MM.1S (cell line): ENCODE measurements around the gene PGS1.

Experiments used
- EZH2 ChIP-seq: fragments of 300-600 bp; sonication (generic); optimal IDR thresholded peaks from 2 replicates; pipeline ENCODE3; 2017; ENCODE audit warnings: low read depth, mild to moderate bottlenecking, antibody characterized with exemption, low read length, mixed read lengths
- EZH2phosphoT487 ChIP-seq: fragments of 300-600 bp; sonication (generic); IDR thresholded peaks from 2 replicates; pipeline ENCODE4 v1.6.1; 2018; ENCODE audit warnings: antibody characterized with exemption, low read length
- TF ChIP-seq, protein P1 (sequence below): fragments of 300-600 bp; sonication (generic); IDR thresholded peaks from 2 replicates; pipeline ENCODE4 v1.5.1; 2016; ENCODE audit warnings: antibody characterized with exemption, low read length, mixed read lengths

DNA sequence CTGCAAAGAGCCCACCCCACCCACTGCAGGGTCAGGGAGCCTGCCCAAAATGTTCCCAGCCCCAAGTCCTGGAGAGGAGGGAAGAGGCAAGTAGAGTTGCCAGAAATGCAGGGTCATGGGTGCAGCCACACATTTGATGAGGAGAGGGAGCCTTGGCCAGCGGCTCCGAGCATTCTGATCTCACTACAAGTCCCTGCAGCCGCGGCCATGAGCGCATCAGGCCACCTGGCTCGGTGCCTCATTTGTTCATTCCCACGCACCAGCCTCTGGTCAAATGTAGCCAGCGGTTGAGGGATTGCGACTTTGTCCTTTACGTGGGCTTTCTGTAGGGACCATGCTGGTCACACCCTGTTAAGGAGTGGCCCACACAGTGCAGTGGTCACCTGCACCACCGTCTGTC is 48.7 kb downstream of the PGS1 start:
- TF ChIP-seq, protein P1, sequence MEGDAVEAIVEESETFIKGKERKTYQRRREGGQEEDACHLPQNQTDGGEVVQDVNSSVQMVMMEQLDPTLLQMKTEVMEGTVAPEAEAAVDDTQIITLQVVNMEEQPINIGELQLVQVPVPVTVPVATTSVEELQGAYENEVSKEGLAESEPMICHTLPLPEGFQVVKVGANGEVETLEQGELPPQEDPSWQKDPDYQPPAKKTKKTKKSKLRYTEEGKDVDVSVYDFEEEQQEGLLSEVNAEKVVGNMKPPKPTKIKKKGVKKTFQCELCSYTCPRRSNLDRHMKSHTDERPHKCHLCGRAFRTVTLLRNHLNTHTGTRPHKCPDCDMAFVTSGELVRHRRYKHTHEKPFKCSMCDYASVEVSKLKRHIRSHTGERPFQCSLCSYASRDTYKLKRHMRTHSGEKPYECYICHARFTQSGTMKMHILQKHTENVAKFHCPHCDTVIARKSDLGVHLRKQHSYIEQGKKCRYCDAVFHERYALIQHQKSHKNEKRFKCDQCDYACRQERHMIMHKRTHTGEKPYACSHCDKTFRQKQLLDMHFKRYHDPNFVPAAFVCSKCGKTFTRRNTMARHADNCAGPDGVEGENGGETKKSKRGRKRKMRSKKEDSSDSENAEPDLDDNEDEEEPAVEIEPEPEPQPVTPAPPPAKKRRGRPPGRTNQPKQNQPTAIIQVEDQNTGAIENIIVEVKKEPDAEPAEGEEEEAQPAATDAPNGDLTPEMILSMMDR: no peak
- TF ChIP-seq EZH2: no peak
- no peak for TF ChIP-seq EZH2phosphoT487
